CD14-positive monocyte (primary cell): ENCODE measurements around the gene C1QA. TPM values are rescaled to one million over a fixed set of nuclear protein-coding genes. Genes with fewer than 3 reads are reported as not detected.

ENCODE experiments used
- DNase-seq, 3 donors: peaks; one replicate each; pipeline ENCODE4 v3.0.0-alpha.2; 2011 to 2022
- H2AFZ ChIP-seq: 2 replicates; pipeline ENCODE4 v1.6.0; 2012; ENCODE audit warnings: mild to moderate bottlenecking, low read depth, low read length, inconsistent platforms; ENCODE audit not compliant: insufficient read depth, poor library complexity, severe bottlenecking
- H3K27ac ChIP-seq, 2 donors: 1 replicate in 1 of 2; 2 replicates in 1 of 2; pipeline ENCODE4 v1.5.1; 2012 to 2013; ENCODE audit warnings: low read length in 2 of 2, control low read depth in 1 of 2, inconsistent platforms in 1 of 2, low read depth in 1 of 2, mild to moderate bottlenecking in 1 of 2
- H3K27me3 ChIP-seq, 2 donors: one replicate each; pipeline versions ENCODE4 v1.6.0 to v1.6.1; 2011 to 2013; ENCODE audit warnings: low read length in 2 of 2; ENCODE audit not compliant: control insufficient read depth in 2 of 2, insufficient read depth in 2 of 2
- H3K36me3 ChIP-seq, 2 donors: replicated peaks in 1 of 2; 1 replicate in 1 of 2; 2 replicates in 1 of 2; pipeline versions ENCODE4 v1.5.1 to v1.6.1; 2012 to 2013; ENCODE audit warnings: low read length in 2 of 2, control low read depth in 1 of 2, inconsistent platforms in 1 of 2, mild to moderate bottlenecking in 1 of 2; ENCODE audit not compliant: insufficient read depth in 2 of 2, control insufficient read depth in 1 of 2
- H3K4me1 ChIP-seq, 2 donors: 1 replicate in 1 of 2; 2 replicates in 1 of 2; pipeline versions ENCODE4 v1.5.1 to v1.6.1; 2012 to 2013; ENCODE audit warnings: low read length in 2 of 2, control low read depth in 1 of 2, inconsistent platforms in 1 of 2, mild to moderate bottlenecking in 1 of 2, moderate library complexity in 1 of 2; ENCODE audit not compliant: insufficient read depth in 2 of 2, control insufficient read depth in 1 of 2
- H3K4me2 ChIP-seq: replicated peaks from 2 replicates; pipeline ENCODE3; 2012; ENCODE audit warnings: low read length, moderate library complexity, mild to moderate bottlenecking; ENCODE audit not compliant: poor library complexity, severe bottlenecking; ENCODE audit errors: extremely low read depth
- H3K4me3 ChIP-seq, 3 experiments: fragments of 200-600 bp in 1 of 3; sonication (generic) in 1 of 3; replicated peaks in 1 of 3; 1 replicate in 2 of 3; 2 replicates in 1 of 3; pipeline ENCODE4 v1.5.1; 2011 to 2013; ENCODE audit warnings: low read length in 3 of 3, mild to moderate bottlenecking in 3 of 3, control low read depth in 2 of 3, low read depth in 2 of 3, inconsistent platforms in 1 of 3, moderate library complexity in 1 of 3
- H3K79me2 ChIP-seq: 2 replicates; pipeline ENCODE4 v1.6.0; 2012; ENCODE audit warnings: mild to moderate bottlenecking, control low read depth, inconsistent platforms, low read length, moderate library complexity; ENCODE audit not compliant: insufficient read depth
- H3K9ac ChIP-seq: 2 replicates; pipeline ENCODE4 v1.6.0; 2017; ENCODE audit warnings: low read length, mild to moderate bottlenecking; ENCODE audit not compliant: insufficient read depth, poor library complexity, severe bottlenecking
- H3K9me3 ChIP-seq, 2 donors: replicated peaks in 1 of 2; 1 replicate in 1 of 2; 2 replicates in 1 of 2; pipeline versions ENCODE4 v1.5.1 to v1.6.1; 2012 to 2013; ENCODE audit warnings: low read length in 2 of 2, control low read depth in 1 of 2; ENCODE audit not compliant: control insufficient read depth in 1 of 2, insufficient read depth in 1 of 2
- H4K20me1 ChIP-seq: 2 replicates; pipeline ENCODE4 v1.6.0; 2012; ENCODE audit warnings: mild to moderate bottlenecking, low read length, control low read depth, moderate library complexity; ENCODE audit not compliant: insufficient read depth
- H3K27ac Mint-ChIP-seq, 7 donors: one replicate each; pipeline ENCODE4 v1.8.0; 2020; ENCODE audit warnings: mild to moderate bottlenecking in 7 of 7, mixed read lengths in 7 of 7, moderate library complexity in 6 of 7, inconsistent platforms in 2 of 7
- H3K27me3 Mint-ChIP-seq, 3 donors: one replicate each; pipeline ENCODE4 v1.8.0; 2021 to 2022; ENCODE audit warnings: low read depth in 3 of 3, mild to moderate bottlenecking in 3 of 3, mixed read lengths in 3 of 3, moderate library complexity in 3 of 3, inconsistent platforms in 1 of 3
- H3K36me3 Mint-ChIP-seq, 2 donors: one replicate each; pipeline ENCODE4 v1.8.0; 2020; ENCODE audit warnings: mixed read lengths in 2 of 2, inconsistent platforms in 1 of 2, mild to moderate bottlenecking in 1 of 2
- H3K4me1 Mint-ChIP-seq: one replicate; pipeline ENCODE4 v1.8.0; 2020; ENCODE audit warnings: mild to moderate bottlenecking, mixed read lengths
- H3K4me3 Mint-ChIP-seq, 2 donors: one replicate each; pipeline ENCODE4 v1.8.0; 2020; ENCODE audit warnings: mild to moderate bottlenecking in 2 of 2, mixed read lengths in 2 of 2, moderate library complexity in 1 of 2
- H3K9me3 Mint-ChIP-seq, 7 donors: one replicate each; pipeline ENCODE4 v1.8.0; 2020 to 2022; ENCODE audit warnings: mixed read lengths in 7 of 7, mild to moderate bottlenecking in 6 of 7, moderate library complexity in 6 of 7, inconsistent platforms in 2 of 7
- CTCF ChIP-seq: fragments of 200-600 bp; IDR thresholded peaks from one replicate; pipeline ENCODE4 v1.8.0; 2022; ENCODE audit warnings: antibody characterized with exemption, mild to moderate bottlenecking
- WGBS: methylation state at CpG from one replicate; pipeline ENCODE4 v1.1.5; 2013; ENCODE audit warnings: missing lambda C conversion rate; ENCODE audit not compliant: insufficient coverage; 5-methylcytosine and 5-hydroxymethylcytosine counted together
- intact Hi-C, 2 donors: fragments of 100-400 bp; cut with micrococcal nuclease; formaldehyde crosslinking; loops; one replicate each; pipeline versions ENCODE4 v1.15.0 to v1.15.1; 2023
- polyA plus RNA-seq, 3 donors: library from polyadenylated mRNA; depleted of rRNA in 1 of 3; unstranded in 2 of 3; stranded (reverse) in 1 of 3; fragments of 300-500 nt in 2 of 3; fragments of >200 nt in 1 of 3; fragmentation: Illumina TruSeq in 2 of 3; gene quantifications; 1 replicate in 2 of 3; 2 replicates in 1 of 3; pipeline ENCODE4 v1.2.3, GENCODE V29; 2012 to 2021

Gene C1QA
- polyA plus RNA-seq, 3 donors = 14.5 to 19.6 (median 16.3) TPM

DNA sequence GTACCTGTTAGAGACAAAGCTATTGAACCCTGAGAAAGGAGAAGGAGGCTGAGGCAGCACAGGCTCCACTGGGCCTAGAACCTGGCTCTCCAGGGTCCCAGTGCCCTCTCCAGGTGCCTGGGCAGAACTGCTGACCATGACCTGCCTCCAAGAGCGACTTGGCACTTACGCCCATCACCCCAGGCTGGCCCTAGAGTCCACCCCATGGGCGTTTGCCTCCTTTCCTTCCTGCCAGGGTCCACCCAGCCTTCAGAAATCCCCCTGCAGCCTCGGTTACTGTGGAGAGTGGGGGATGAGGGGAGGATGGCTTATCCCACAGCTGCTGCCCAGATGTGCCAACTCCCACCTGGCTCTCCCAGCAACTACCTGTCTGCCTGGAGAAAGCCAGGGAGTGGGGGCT, 14.7 kb upstream of the C1QA start:
- H3K4me1 Mint-ChIP-seq = peaks cover 6% of the 10 kb centered on the region
- TF ChIP-seq CTCF = no peak
- Histone ChIP-seq H3K27ac (no peak overlapping the region), H3K79me2 (no peaks in the 10 kb centered on the region), H3K4me2 (no peak overlapping the region), H2AFZ (no peak overlapping the region), H4K20me1 (no peaks in the 10 kb centered on the region), H3K27me3 (peaks cover 0 to 16% of the 10 kb centered on the region in 2 donors), H3K9ac (no peak overlapping the region), H3K4me1 (no peaks in the 10 kb centered on the region), H3K9me3 (no peaks in the 10 kb centered on the region), H3K4me3 (no peak overlapping the region), H3K36me3 (no peaks in the 10 kb centered on the region)
- no peak overlapping the region for H3K4me3 Mint-ChIP-seq
- no peaks in the 10 kb centered on the region for H3K36me3 Mint-ChIP-seq
- WGBS = no CpG with 5 or more reads among the region's 4 CpGs
- no peaks in the 10 kb centered on the region for H3K9me3 Mint-ChIP-seq
- DNase-seq = no peak
- peaks cover 16 to 33% (median 27%) of the 10 kb centered on the region in 3 donors for H3K27me3 Mint-ChIP-seq
- no peak overlapping the region for H3K27ac Mint-ChIP-seq
- intact Hi-C loops = no loop called here

DNA sequence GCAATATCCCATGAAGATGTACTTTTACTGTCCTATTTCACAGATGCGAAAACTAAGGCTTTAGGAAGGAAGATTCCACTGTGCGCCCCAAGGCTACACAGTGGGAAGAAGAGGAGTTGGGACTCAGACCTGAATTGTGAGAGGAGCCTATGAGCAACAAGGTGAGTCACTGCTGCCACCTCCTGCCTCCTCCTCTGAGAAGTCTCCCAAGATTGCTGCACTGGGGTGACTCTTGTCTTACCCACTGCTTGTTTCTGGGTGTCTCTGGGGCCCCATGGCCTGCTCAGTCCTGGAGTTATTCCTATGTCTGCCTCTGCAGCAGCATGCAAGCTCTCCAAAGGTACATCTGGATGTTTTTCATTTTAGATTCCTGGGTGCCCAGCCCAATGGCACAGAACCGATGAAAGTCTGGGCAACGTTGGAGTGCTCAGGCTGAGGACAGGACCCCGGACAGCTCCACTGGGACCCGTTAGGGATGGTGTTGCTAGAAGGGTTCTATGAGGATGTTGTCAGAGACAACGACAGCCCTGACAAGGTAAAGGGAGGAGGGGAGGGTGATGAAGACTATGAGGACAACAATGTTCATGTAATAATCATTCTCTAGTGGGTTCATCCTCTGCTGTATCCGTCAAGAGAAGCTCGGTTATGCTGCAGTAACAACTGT, 11.0 kb upstream of the C1QA start:
- H3K9me3 Mint-ChIP-seq = no peaks in the 10 kb centered on the region
- Histone ChIP-seq H3K27ac (no peak overlapping the region), H3K9me3 (no peaks in the 10 kb centered on the region), H3K79me2 (no peaks in the 10 kb centered on the region), H4K20me1 (no peaks in the 10 kb centered on the region), H3K9ac (no peak overlapping the region), H3K4me3 (no peak overlapping the region), H3K4me1 (no peaks in the 10 kb centered on the region), H3K36me3 (no peaks in the 10 kb centered on the region), H3K27me3 (peaks cover 0 to 12% of the 10 kb centered on the region in 2 donors), H2AFZ (no peak overlapping the region), H3K4me2 (no peak overlapping the region)
- 30% methylated on average over 7 of the region's 9 CpGs for WGBS
- no peak for TF ChIP-seq CTCF
- DNase-seq = no peak
- no peaks in the 10 kb centered on the region for H3K4me1 Mint-ChIP-seq
- H3K27me3 Mint-ChIP-seq = peaks cover 21 to 42% (median 28%) of the 10 kb centered on the region in 3 donors
- H3K27ac Mint-ChIP-seq = no peak overlapping the region
- intact Hi-C loops = no loop called here
- H3K36me3 Mint-ChIP-seq = no peaks in the 10 kb centered on the region
- no peak overlapping the region for H3K4me3 Mint-ChIP-seq
